ENCODE results near the gene POLE. TPM values are rescaled to one million over a fixed set of nuclear protein-coding genes. Genes with fewer than 3 reads are reported as not detected.

The POLE gene
- total RNA-seq, 1 experiment from 2014 or later: 147 TPM

- Histone ChIP-seq H3K79me1 (ENCODE audit: insufficient read depth, low read depth, low read length, poor library complexity, severe bottlenecking) (no peaks in the 10 kb centered on the region), H3K56ac (ENCODE audit: insufficient read length, low read depth, low read length) (no peak overlapping the region), H3K4me2 (ENCODE audit: insufficient read depth, insufficient read length, low read length) (no peak overlapping the region), H3K23ac (ENCODE audit: insufficient read length, low read depth, low read length) (no peak overlapping the region), H4K8ac (replicated peaks; ENCODE audit: insufficient read length, low read depth, low read length) (no peak overlapping the region), H2BK20ac (ENCODE audit: low read depth, low read length, poor library complexity, severe bottlenecking) (no peak overlapping the region), H2AFZ (ENCODE audit: low read length) (no peak overlapping the region), H3K27ac (ENCODE audit: insufficient read length, low read depth, low read length) (no peak overlapping the region), H2BK120ac (ENCODE audit: low read depth, low read length, poor library complexity, severe bottlenecking) (no peak overlapping the region), H4K5ac (ENCODE audit: insufficient read length, low read depth, low read length) (no peak overlapping the region), H4K20me1 (ENCODE audit: control insufficient read depth, insufficient read depth, insufficient read length) (no peaks in the 10 kb centered on the region), H2AK5ac (ENCODE audit: insufficient read length, low read length) (no peak overlapping the region), H3K9me3 (ENCODE audit: control insufficient read depth, low read depth, low read length) (no peaks in the 10 kb centered on the region), H3K27me3 (ENCODE audit: insufficient read depth, low read length) (no peaks in the 10 kb centered on the region), H3K79me2 (ENCODE audit: insufficient read depth, low read length) (no peaks in the 10 kb centered on the region), H3T11ph (ENCODE audit: low read length) (no peak overlapping the region), H3K14ac (ENCODE audit: insufficient read depth, low read length) (no peak overlapping the region), H2BK15ac (ENCODE audit: low read depth, low read length) (no peak overlapping the region), H3K23me2 (ENCODE audit: insufficient read length, low read depth, low read length, poor library complexity, severe bottlenecking) (no peaks in the 10 kb centered on the region), H4K91ac (ENCODE audit: insufficient read length, low read depth, low read length) (no peak overlapping the region), H3K4me1 (ENCODE audit: insufficient read depth, low read length) (no peaks in the 10 kb centered on the region), H2BK5ac (ENCODE audit: insufficient read length, low read length) (no peak overlapping the region), H3K18ac (ENCODE audit: insufficient read length, low read depth, low read length) (no peak overlapping the region), H2BK12ac (ENCODE audit: insufficient read length, low read depth, low read length) (no peak overlapping the region), H3K9ac (ENCODE audit: extremely low read depth, insufficient read length, low read length) (no peak overlapping the region), H3K4ac (ENCODE audit: low read depth, low read length) (no peak overlapping the region)
- Mint-ChIP-seq H3K9me3 (no peaks in the 10 kb centered on the region), H3K4me1 (no peaks in the 10 kb centered on the region), H3K27ac (no peak overlapping the region), H3K27me3 (ENCODE audit: low read depth) (no peaks in the 10 kb centered on the region), H3K36me3 (ENCODE audit: insufficient read depth in 1 of 3, low read depth in 3 of 3) (peaks cover 55 to 92% (median 85%) of the 10 kb centered on the region in 3 experiments), H3K4me3 (no peak overlapping the region)
- DNase-seq: no peak
- no peak for TF ChIP-seq CTCF (conservative IDR thresholded peaks at IDR 0.05)
- WGBS (ENCODE audit: extremely low coverage, insufficient read length, low lambda C conversion rate): no CpG with 5 or more reads among the region's 5 CpGs
Measured at GRCh38 chr12:132660052-132660451, 27.1 kb downstream of the POLE start.

All from H9 (cell line).